Common myeloid progenitor, CD34-positive (primary cell): ENCODE measurements around the gene NXPH4.

Experiments used
- CTCF ChIA-PET: fragments of 350-600 bp; sonication (Branson Sonifier 250); formaldehyde crosslinking; loops from one replicate; lab custom pipeline; 2021; ENCODE audit warnings: antibody characterized with exemption; lab: Charles Lee
- POLR2A ChIA-PET: fragments of 350-600 bp; sonication (Branson Sonifier 250); formaldehyde crosslinking; loops from one replicate; lab custom pipeline; 2021; ENCODE audit warnings: antibody characterized with exemption; lab: Charles Lee
- DNase-seq, 3 donors: peaks; one replicate each; pipeline versions ENCODE4 v3.0.0 to v3.0.0-alpha.2; 2013
- H3K27ac ChIP-seq, 2 experiments: 1 replicate in 1 of 2; 2 replicates in 1 of 2; pipeline ENCODE4 v1.7.0; 2013; ENCODE audit warnings: inconsistent platforms in 2 of 2, low read length in 2 of 2, mild to moderate bottlenecking in 2 of 2, low read depth in 1 of 2, moderate library complexity in 1 of 2; ENCODE audit not compliant: severe bottlenecking in 2 of 2, insufficient read depth in 1 of 2, poor library complexity in 1 of 2
- H3K27me3 ChIP-seq, 5 experiments: replicated peaks in 2 of 5; 1 replicate in 3 of 5; 2 replicates in 2 of 5; pipeline versions ENCODE4 v1.6.1 to v1.7.0; 2013; ENCODE audit warnings: low read length in 4 of 5, mild to moderate bottlenecking in 2 of 5, moderate library complexity in 2 of 5, inconsistent platforms in 1 of 5; ENCODE audit not compliant: insufficient read depth in 5 of 5, control insufficient read depth in 4 of 5
- H3K36me3 ChIP-seq, 4 experiments: 1 replicate in 2 of 4; 2 replicates in 2 of 4; pipeline versions ENCODE4 v1.6.1 to v1.7.0; 2013; ENCODE audit warnings: low read length in 3 of 4, control low read depth in 1 of 4, mild to moderate bottlenecking in 1 of 4; ENCODE audit not compliant: control insufficient read depth in 4 of 4, insufficient read depth in 4 of 4
- H3K4me1 ChIP-seq, 4 experiments: 1 replicate in 3 of 4; 2 replicates in 1 of 4; pipeline versions ENCODE4 v1.6.1 to v1.7.1; 2013; ENCODE audit warnings: low read length in 3 of 4, mild to moderate bottlenecking in 3 of 4, control low read depth in 1 of 4, inconsistent platforms in 1 of 4, moderate library complexity in 1 of 4; ENCODE audit not compliant: control insufficient read depth in 4 of 4, insufficient read depth in 4 of 4; ENCODE audit errors: control extremely low read depth in 1 of 4
- H3K4me3 ChIP-seq, 7 experiments: 1 replicate in 4 of 7; 2 replicates in 3 of 7; pipeline versions ENCODE4 v1.5.1 to v1.7.0; 2013; ENCODE audit warnings: mild to moderate bottlenecking in 7 of 7, low read length in 6 of 7, moderate library complexity in 6 of 7, inconsistent platforms in 2 of 7, low read depth in 2 of 7, control low read depth in 1 of 7; ENCODE audit not compliant: insufficient read depth in 4 of 7, control insufficient read depth in 1 of 7; ENCODE audit errors: extremely low read depth in 1 of 7
- H3K9me3 ChIP-seq, 5 experiments: 1 replicate in 4 of 5; 2 replicates in 1 of 5; pipeline versions ENCODE4 v1.6.1 to v1.7.1; 2013; ENCODE audit warnings: low read length in 4 of 5, mild to moderate bottlenecking in 2 of 5, inconsistent platforms in 1 of 5, low read depth in 1 of 5, moderate library complexity in 1 of 5; ENCODE audit not compliant: control insufficient read depth in 4 of 5, insufficient read depth in 2 of 5; ENCODE audit errors: control extremely low read depth in 1 of 5
- WGBS: methylation state at CpG from one replicate; pipeline ENCODE4 v1.1.5; 2013; ENCODE audit not compliant: insufficient coverage; 5-methylcytosine and 5-hydroxymethylcytosine counted together

Gene NXPH4

GRCh38 chr12:57170927-57171326 lies 45.7 kb upstream of the NXPH4 start:
- no peak for DNase-seq
- Histone ChIP-seq H3K9me3 (no peaks in the 10 kb centered on the region), H3K4me3 (no peak overlapping the region), H3K27me3 (peaks cover 0 to 1% (median 0%) of the 10 kb centered on the region in 5 experiments), H3K27ac (no peak overlapping the region), H3K4me1 (peaks cover 0 to 23% (median 5%) of the 10 kb centered on the region in 4 experiments), H3K36me3 (no peaks in the 10 kb centered on the region)
- ChIA-PET POLR2A (no interaction called here), CTCF (interaction anchor here (0.9 to 14.4 kb wide), 5 partner anchors 12 to 102 kb away, joined by 3 to 399 read pairs (median 5); partner anchors contain the start of gene LRP1)
- WGBS = 93% methylated on average over 3 of the region's 4 CpGs

GRCh38 chr12:57171668-57172067 lies 44.9 kb upstream of the NXPH4 start:
- POLR2A ChIA-PET = no interaction called here
- 85% methylated on average over 4 of the region's 4 CpGs for WGBS

GRCh38 chr12:57173089-57173488 lies 43.5 kb upstream of the NXPH4 start:
- peaks cover 0 to 1% (median 0%) of the 10 kb centered on the region in 5 experiments for H3K27me3 ChIP-seq
- whole genome bisulfite sequencing = 71% methylated on average over 10 of the region's 11 CpGs
- no peaks in the 10 kb centered on the region for H3K36me3 ChIP-seq
- H3K27ac ChIP-seq = no peak overlapping the region
- H3K9me3 ChIP-seq = no peaks in the 10 kb centered on the region
- no peak overlapping the region for H3K4me3 ChIP-seq
- POLR2A ChIA-PET = no interaction called here
- peak; percentile 24 to 43 (median 38) for DNase-seq
- CTCF ChIA-PET = interaction anchor here (0.8 to 14.4 kb wide), 21 partner anchors 10 to 162 kb away, joined by 3 to 399 read pairs (median 4); partner anchors contain the start of genes LRP1 and LRP1-AS
- peaks cover 0 to 12% (median 1%) of the 10 kb centered on the region in 4 experiments for H3K4me1 ChIP-seq

More at GRCh38 chr12:57171668-57172067, 44.9 kb upstream of the NXPH4 start:
- CTCF ChIA-PET = interaction anchor here (1.2 to 14.4 kb wide), 5 partner anchors 10 to 47 kb away, joined by 3 to 399 read pairs (median 12); partner anchors contain the start of gene LRP1
- DNase-seq = no peak
- Histone ChIP-seq H3K9me3 (no peaks in the 10 kb centered on the region), H3K36me3 (no peaks in the 10 kb centered on the region), H3K4me1 (peaks cover 0 to 23% (median 5%) of the 10 kb centered on the region in 4 experiments), H3K27me3 (peaks cover 0 to 1% (median 0%) of the 10 kb centered on the region in 5 experiments), H3K27ac (no peak overlapping the region), H3K4me3 (no peak overlapping the region)

GRCh38 chr12:57173683-57174082 lies 42.9 kb upstream of the NXPH4 start:
- Histone ChIP-seq H3K27me3 (peaks cover 0 to 1% (median 0%) of the 10 kb centered on the region in 5 experiments), H3K4me1 (peaks cover 0 to 6% (median under 1%) of the 10 kb centered on the region in 4 experiments), H3K9me3 (no peaks in the 10 kb centered on the region), H3K27ac (no peak overlapping the region), H3K36me3 (no peaks in the 10 kb centered on the region), H3K4me3 (no peak overlapping the region)
- WGBS = 92% methylated on average over 5 of the region's 14 CpGs
- POLR2A ChIA-PET = interaction anchor here (1.1 kb wide), 1 partner anchor 49 kb away, joined by 3 read pairs; no protein-coding TSS in a partner anchor
- CTCF ChIA-PET = interaction anchor here (0.9 to 14.4 kb wide), 19 partner anchors 10 to 148 kb away, joined by 3 to 399 read pairs (median 4); partner anchors contain the start of genes LRP1 and LRP1-AS
- no peak for DNase-seq

GRCh38 chr12:57175428-57176138 lies 41.0 kb upstream of the NXPH4 start:
- no peak overlapping the region for H3K27ac ChIP-seq
- H3K4me3 ChIP-seq = no peak overlapping the region
- peaks cover 0 to 1% (median 0%) of the 10 kb centered on the region in 5 experiments for H3K27me3 ChIP-seq
- no peaks in the 10 kb centered on the region for H3K36me3 ChIP-seq
- no peaks in the 10 kb centered on the region for H3K9me3 ChIP-seq
- no peaks in the 10 kb centered on the region for H3K4me1 ChIP-seq
- WGBS = 75% methylated on average over 28 of the region's 29 CpGs
- ChIA-PET CTCF (interaction anchor here (0.7 to 14.4 kb wide), 19 partner anchors 9 to 170 kb away, joined by 3 to 399 read pairs (median 4); partner anchors contain the start of genes LRP1, LRP1-AS and STAT6), POLR2A (interaction anchor here (0.6 kb wide), 1 partner anchor 110 kb away, joined by 6 read pairs; no protein-coding TSS in a partner anchor)
- DNase-seq = peak; percentile 18 to 50 (median 33)

GRCh38 chr12:57176139-57176477 lies 40.5 kb upstream of the NXPH4 start:
- Histone ChIP-seq H3K36me3 (no peaks in the 10 kb centered on the region), H3K4me3 (no peak overlapping the region), H3K9me3 (no peaks in the 10 kb centered on the region), H3K27ac (no peak overlapping the region), H3K4me1 (no peaks in the 10 kb centered on the region), H3K27me3 (peaks cover 0 to 1% (median 0%) of the 10 kb centered on the region in 5 experiments)
- POLR2A ChIA-PET = no interaction called here
- CTCF ChIA-PET = interaction anchor here (0.6 to 14.4 kb wide), 13 partner anchors 9 to 124 kb away, joined by 3 to 399 read pairs (median 7); partner anchors contain the start of genes LRP1 and STAT6
- no peak for DNase-seq
- 92% methylated on average over 9 of the region's 9 CpGs for WGBS
